Camera-type eye (tissue), 1 donor: ENCODE measurements around the gene RAB12. TPM values are rescaled to one million over a fixed set of nuclear protein-coding genes. Genes with fewer than 3 reads are reported as not detected.

ENCODE experiments used
- total RNA-seq: library from RNA; depleted of rRNA; stranded (reverse); fragments of >200 nt; gene quantifications from one replicate; pipeline ENCODE4 v1.2.3, GENCODE V29; 2014

The RAB12 gene, protein sequence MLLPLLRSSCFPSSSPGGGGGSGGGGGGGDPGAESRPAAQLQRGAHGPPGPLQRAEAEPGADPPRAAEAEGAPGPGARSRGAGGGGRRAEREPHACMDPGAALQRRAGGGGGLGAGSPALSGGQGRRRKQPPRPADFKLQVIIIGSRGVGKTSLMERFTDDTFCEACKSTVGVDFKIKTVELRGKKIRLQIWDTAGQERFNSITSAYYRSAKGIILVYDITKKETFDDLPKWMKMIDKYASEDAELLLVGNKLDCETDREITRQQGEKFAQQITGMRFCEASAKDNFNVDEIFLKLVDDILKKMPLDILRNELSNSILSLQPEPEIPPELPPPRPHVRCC
- 58.5 TPM for total RNA-seq

DNA sequence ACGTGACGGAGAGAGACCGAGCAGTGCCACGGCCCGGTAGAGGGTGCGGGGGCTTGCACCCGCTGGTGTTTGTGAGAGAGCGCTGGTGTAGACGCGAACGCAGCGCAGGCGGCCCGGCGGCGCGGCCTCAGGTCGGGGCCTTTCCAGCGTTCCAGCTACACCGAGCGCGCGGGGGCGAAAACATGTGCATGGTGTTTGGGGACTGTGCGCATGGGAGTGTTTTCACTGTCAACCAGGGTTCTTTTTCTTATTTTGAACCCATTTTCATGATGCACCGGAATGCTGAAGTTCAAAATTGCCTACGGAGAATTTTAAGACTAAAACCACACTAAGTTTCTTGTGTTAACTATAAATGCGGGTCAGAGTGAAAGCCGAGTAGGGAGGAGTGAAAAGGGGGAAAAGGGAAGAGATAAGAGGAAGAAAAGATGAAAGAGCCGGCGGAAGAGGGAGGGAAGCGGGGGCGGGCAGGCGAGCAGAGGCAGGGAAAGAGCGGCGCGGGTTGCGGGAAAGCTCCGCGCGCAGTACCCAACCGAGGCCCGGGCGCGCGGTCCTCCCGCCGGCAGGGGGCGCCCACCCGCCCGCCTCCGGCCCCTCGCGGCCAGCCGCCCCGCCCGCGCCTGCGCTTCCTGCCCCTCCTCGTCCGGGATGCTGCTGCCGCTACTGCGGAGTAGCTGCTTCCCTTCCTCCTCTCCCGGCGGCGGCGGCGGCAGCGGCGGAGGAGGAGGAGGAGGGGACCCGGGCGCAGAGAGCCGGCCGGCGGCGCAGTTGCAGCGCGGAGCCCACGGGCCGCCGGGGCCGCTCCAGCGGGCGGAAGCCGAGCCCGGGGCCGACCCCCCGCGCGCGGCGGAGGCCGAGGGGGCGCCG is at the start of gene RAB12:
Gene RAB12 (plus strand): TSS at position 643 of the 864 bp plus-strand sequence. CDS start 3 bp downstream, at position 646.

Other genes with a start within 250 kb of the RAB12 start
- gene MTCL1, start 96.1 kb downstream of the RAB12 start, total RNA-seq = 26.9 TPM